Mononuclear cell (primary cell): ENCODE results near the gene ZNF260. TPM values are rescaled to one million over a fixed set of nuclear protein-coding genes. Genes with fewer than 3 reads are reported as not detected.
A peak's percentile ranks its signal among the peaks of the same experiment; 100 is the strongest.
"Not testable (repeated sequence)": the region's sequence is repeated elsewhere in the genome, so short reads cannot be mapped to it uniquely, and the experiment has no call there.

Experiments
- H3K27me3 ChIP-seq: 2 replicates; pipeline ENCODE4 v1.6.0; 2011; ENCODE audit warnings: low read length, control low read depth; ENCODE audit not compliant: insufficient read depth
- H3K4me1 ChIP-seq: 2 replicates; pipeline ENCODE4 v1.5.1; 2011; ENCODE audit warnings: mild to moderate bottlenecking, low read length, control low read depth; ENCODE audit not compliant: insufficient read depth
- H3K4me3 ChIP-seq: 2 replicates; pipeline ENCODE4 v1.5.1; 2011; ENCODE audit warnings: mild to moderate bottlenecking, low read length, moderate library complexity
- H3K9me3 ChIP-seq: 2 replicates; pipeline ENCODE4 v1.5.1; 2011; ENCODE audit warnings: low read depth, mild to moderate bottlenecking, control low read depth, low read length
- total RNA-seq: library from RNA; depleted of rRNA; stranded (reverse); fragments of >200 nt; gene quantifications from one replicate; pipeline ENCODE4 v1.2.3, GENCODE V29; 2012

Gene ZNF260
- total RNA-seq, 1 donor: 11.2 TPM

DNA sequence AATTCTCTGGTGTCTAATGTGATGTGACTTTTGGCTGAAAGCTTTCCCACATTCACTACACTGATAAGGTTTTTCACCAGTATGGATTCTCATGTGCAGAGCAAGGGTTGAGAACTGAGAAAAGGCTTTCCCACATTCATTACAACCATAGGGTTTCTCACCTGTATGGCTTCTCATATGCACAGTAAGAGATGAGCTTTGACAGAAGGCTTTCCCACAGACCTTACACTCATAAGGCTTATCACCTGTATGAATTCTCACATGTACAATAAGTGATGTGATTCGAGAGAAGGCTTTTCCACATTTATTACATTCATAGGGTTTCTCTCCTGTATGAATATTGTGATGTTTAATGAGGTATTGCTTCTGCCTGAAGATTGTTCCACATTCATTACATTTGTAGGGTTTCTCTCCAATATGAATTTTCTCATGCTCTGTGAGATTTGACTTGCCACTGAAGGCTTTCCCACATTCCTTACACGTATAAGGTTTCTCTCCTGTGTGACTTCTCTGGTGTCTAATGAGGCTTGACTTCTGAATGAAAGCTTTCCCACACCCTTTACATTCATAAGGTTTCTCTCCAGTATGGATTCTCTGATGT is 14.0 kb downstream of the ZNF260 start:
- no peaks in the 10 kb centered on the region for H3K4me1 ChIP-seq
- no peak overlapping the region for H3K4me3 ChIP-seq
- peaks cover 93% of the 10 kb centered on the region for H3K9me3 ChIP-seq
- no peaks in the 10 kb centered on the region for H3K27me3 ChIP-seq

DNA sequence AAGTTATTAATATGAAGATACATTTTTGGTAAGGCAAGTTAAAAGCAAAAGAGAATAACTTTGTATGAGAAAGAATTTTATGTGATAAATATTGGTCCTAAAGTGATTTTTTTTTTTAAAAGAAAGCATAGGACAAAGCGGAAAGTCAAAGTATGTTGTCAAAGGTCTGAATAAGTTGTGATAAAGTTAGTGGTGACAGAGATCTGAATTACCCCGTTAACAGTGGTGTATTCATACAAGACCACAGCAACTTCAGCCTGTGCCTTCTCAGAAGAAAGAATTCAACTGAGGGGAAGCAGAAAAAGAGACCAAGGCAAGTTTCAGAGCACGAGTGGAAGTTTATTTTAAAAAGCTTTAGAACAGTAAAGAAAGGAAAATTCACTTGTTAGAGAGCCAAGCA is 19.7 kb downstream of the ZNF260 start:
- no peaks in the 10 kb centered on the region for H3K4me1 ChIP-seq
- H3K9me3 ChIP-seq: peaks cover 47% of the 10 kb centered on the region
- H3K27me3 ChIP-seq: no peaks in the 10 kb centered on the region
- no peak overlapping the region for H3K4me3 ChIP-seq

DNA sequence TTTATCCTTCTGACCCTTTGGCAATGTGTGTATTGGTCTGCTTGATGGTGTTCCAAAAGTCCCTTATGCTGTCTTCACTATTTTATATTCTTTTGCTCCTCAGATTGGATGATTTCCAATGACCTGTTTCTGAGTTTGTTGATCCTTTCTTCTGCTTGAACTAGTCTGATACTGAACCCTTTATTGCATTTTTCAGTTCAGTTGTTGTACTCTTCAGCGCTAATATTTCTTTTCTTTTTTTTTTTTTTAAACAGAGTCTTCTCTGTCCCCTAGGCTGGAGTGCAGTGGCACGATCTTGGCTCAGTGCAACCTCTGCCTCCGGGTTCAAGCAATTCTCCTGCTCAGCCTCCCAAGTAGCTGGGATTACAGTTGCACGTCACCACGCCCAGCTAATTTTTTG is 26.1 kb downstream of the ZNF260 start:
- Histone ChIP-seq H3K9me3 (peaks cover 30% of the 10 kb centered on the region), H3K4me1 (no peaks in the 10 kb centered on the region), H3K27me3 (no peaks in the 10 kb centered on the region), H3K4me3 (no peak overlapping the region)

DNA sequence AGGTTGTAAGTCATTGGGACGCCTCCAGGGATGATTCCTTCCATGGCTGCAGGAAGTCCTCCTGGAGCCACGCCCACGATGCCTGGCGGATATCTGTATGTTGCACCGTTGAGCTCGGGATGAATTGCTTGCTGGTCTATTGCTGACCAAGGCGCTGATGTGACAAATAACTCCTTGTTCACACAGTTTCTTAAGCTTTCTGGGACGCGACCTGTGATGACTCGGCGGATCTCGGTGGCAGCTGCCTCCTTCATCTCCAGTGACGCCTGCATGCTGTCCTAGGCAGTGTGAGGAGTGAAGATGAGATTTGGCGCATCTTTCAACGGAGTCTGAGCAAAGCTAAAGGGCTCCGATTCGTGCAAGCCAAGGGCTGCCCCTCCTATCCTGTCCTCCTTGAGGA is 31.1 kb downstream of the ZNF260 start:
- peaks cover 13% of the 10 kb centered on the region for H3K9me3 ChIP-seq
- no peaks in the 10 kb centered on the region for H3K4me1 ChIP-seq
- H3K27me3 ChIP-seq: no peaks in the 10 kb centered on the region
- H3K4me3 ChIP-seq: no peak overlapping the region

DNA sequence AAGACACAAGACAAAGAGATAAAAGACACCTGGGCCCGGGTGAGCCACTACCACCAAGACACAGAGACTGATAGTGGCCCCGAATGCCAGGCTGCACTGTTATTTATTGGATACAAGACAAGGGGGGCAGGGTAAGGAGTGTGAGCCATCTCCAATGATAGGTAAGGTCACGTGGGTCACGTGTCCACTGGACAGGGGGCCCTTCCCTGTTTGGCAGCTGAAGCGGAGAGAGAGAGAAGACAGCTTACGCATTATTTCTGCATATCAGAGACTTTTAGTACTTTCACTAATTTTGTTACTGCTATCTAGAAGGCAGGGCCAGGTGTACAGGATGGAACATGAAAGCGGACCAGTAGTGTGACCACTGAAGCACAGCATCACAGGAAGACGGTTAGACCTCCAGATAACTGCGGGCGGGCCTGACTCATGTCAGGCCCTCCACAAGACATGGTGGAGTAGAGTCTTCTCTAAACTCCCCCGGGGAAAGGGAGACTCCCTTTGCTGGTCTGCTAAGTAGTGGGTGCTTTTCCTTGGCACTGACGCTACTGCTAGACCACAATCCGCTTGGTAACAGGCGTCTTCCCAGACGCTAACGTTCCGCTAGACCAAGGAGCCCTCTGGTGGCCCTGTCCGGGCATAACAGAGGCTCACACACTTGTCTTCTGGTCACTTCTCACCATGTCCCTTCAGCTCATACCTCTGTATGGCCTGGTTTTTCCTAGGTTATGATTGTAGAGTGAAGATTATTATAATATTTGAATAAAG is 35.2 kb downstream of the ZNF260 start:
- H3K9me3 ChIP-seq, H3K27me3 ChIP-seq, H3K4me3 ChIP-seq: not testable (repeated sequence)
- H3K4me1 ChIP-seq: peaks cover 11% of the 10 kb centered on the region

DNA sequence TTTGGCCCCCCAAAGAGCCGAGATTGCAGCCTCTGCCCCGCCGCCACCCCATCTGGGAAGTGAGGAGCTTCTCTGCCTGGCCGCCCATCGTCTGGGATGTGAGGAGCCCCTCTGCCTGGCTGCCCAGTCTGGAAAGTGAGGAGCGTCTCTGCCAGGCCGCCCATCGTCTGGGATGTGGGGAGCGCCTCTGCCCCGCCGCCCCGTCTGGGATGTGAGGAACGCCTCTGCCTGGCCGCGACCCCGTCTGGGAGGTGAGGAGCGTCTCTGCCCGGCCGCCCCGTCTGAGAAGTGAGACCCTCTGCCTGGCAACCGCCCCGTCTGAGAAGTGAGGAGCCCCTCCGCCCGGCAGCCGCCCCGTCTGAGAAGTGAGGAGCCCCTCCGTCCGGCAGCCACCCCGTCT is 37.2 kb downstream of the ZNF260 start:
- peaks cover 12% of the 10 kb centered on the region for H3K4me1 ChIP-seq
- H3K9me3 ChIP-seq, H3K4me3 ChIP-seq, H3K27me3 ChIP-seq: not testable (repeated sequence)

DNA sequence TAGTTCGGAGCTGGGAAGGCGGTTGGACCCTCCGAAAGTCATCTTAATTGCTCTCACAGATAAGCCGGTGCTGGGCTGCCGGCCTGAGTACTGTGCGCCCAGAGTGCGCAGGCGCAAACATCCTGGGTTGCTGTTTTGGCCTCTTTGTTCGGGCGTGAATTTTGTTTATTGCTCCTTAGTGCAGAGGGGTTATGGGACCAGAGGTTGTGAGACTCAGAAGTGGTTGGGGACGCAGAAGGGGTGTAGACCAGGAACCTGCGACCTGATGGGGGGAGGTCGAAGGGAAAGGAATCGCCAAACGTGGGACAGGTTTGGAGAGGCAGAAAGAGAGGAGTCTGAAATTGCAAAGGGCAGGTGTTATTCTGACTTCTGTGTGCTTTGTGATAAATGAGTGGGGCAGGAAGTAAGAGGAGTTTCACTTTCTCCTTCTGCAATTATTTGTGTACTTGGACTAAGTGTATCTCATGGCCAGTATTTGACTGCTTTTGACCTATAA is 38.1 kb downstream of the ZNF260 start:
- Histone ChIP-seq H3K4me3 (peak overlapping the region; percentile 70), H3K27me3 (no peaks in the 10 kb centered on the region), H3K9me3 (no peaks in the 10 kb centered on the region), H3K4me1 (peaks cover 12% of the 10 kb centered on the region)

DNA sequence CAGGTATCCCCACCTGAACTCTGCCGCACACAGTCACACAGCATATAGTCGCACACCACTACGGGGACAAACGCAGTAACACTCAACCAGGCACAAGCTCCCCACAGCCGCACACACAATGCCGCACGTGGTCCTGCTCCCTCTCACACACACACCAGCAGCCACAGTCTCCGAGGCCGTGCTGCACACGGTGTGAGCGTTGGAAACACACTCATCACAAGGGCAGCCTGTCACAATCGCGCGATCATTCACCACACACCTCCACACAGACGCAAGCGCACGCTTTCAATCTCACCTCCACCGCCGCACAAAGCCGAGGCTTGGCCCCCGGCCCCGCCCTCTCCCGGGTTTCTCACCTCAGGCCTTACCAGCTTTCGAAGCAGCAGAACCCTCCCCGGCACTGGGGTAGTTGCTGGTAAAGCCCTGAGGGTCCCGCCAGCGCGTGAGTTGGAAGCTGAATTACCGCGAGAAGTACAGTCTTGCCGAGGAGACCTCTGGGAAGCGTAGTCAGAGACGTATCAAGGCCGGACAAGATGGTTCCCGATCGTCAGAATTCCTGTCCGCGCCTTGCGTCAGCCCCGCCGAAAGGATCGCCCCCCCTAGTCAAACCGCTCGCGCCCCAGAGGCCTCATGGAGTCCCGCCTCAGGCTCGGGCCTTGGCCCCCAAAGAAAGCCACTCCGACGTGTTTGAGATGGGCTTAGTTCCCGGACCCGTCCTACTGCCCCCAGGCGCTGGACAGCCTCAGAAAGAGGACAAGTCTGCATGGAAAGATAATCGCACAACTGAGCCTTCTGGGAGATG is 38.8 kb downstream of the ZNF260 start, which contains the start of gene ZNF566:
ZNF566 (minus strand) TSS at position 444 of the 802 bp plus-strand sequence. CDS start 13,004 bp downstream, outside the sequence.
- H3K27me3 ChIP-seq: no peaks in the 10 kb centered on the region

DNA sequence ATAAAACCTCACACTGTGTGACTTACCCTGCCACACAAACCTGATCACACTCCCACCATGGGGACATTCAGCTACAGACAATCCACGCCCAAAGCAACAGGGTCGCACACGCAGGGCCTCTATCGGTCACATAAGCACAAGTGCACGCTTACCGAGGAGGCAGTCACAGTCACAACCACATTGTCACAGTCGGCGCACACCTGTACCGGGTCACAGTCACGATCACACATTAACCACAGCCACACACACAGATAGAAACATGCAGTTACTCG is 39.3 kb downstream of the ZNF260 start:
- Histone ChIP-seq H3K9me3 (no peaks in the 10 kb centered on the region), H3K27me3 (no peaks in the 10 kb centered on the region), H3K4me3 (peak overlapping the region; percentile 70), H3K4me1 (peaks cover 12% of the 10 kb centered on the region)

More for the DNA sequence above, 38.8 kb downstream of the ZNF260 start, which contains the start of gene ZNF566:
- H3K4me1 ChIP-seq: peaks cover 12% of the 10 kb centered on the region
- H3K4me3 ChIP-seq: peak within 1 kb of the TSS; percentile 70
- no peaks in the 10 kb centered on the region for H3K9me3 ChIP-seq

DNA sequence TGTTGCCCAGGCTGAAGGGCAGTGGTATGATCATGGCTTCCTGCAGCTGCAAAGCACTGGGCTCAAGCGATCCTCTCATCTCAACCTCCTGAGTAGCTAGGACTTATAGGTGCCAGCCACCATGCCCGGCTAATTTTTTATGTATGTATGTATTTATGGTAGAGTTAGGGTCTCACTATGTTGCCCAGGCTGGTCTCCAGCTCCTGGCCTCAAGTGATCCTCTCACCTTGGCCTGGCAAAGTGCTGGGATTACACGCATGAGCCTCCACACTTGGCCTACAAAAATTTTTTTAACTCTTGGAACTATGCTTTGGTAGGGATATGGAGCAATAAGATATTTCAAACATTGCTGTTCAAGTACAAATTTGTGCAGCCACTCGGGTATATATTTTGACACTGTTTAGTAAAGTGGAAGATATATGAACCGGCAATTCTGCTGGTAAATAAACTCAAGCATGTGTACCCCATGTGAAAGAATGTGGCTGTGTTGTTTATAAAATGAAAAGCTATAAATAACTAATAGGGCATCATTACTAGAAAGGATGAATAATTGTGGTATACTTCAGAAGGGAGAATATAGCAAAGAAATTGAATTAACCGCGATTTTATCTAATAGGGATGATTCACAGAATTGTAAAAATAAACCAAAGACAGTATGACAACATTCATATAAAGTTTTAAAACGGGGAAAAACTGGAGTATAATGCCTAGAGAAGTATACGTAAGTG is 39.8 kb downstream of the ZNF260 start:
- H3K9me3 ChIP-seq: no peaks in the 10 kb centered on the region
- peak overlapping the region; percentile 70 for H3K4me3 ChIP-seq
- no peaks in the 10 kb centered on the region for H3K27me3 ChIP-seq
- peaks cover 12% of the 10 kb centered on the region for H3K4me1 ChIP-seq

DNA sequence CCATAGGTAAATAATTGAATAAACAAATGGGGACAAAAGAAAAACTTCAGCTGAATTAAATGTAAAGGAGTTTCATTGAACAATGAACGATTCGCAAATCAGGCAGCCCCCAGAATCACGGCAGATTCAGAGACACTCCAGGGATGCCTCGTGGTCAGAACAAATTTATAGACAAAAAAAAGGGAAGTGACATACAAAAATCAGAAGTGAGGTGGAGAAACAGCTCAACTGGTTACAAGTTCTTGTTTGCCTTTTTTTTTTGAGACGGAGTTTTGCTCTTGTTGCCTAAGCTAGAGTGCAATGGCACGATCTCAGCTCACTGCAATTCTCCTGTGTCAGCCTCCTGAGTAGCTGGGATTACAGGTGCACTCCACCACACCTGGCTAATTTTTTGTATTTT is 44.4 kb downstream of the ZNF260 start:
- Histone ChIP-seq H3K27me3 (no peaks in the 10 kb centered on the region), H3K4me3 (no peak overlapping the region), H3K4me1 (peaks cover 5% of the 10 kb centered on the region), H3K9me3 (peaks cover 17% of the 10 kb centered on the region)

DNA sequence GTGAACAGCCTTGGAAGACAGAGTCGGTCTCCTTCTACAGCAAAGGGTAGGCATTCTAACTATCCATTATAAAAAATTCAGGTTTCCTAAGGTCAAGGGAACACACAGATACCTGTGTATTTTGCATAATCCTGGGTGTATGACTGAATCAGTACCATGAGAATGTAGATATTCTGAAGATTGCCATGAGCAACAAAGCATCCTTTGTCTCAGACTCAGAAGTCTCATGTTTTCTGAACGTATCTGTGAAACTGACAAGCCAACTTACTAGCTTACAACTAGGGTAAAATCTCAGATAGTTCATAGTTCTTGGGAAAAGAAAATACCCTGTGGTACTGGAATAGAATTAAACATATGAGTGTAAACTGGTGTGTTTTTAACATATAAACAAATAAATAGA is 45.2 kb downstream of the ZNF260 start:
- H3K4me3 ChIP-seq: no peak overlapping the region
- peaks cover 25% of the 10 kb centered on the region for H3K9me3 ChIP-seq
- no peaks in the 10 kb centered on the region for H3K27me3 ChIP-seq
- peaks cover under 1% of the 10 kb centered on the region for H3K4me1 ChIP-seq
